ENCODE data around the gene MPEG1.

DNA sequence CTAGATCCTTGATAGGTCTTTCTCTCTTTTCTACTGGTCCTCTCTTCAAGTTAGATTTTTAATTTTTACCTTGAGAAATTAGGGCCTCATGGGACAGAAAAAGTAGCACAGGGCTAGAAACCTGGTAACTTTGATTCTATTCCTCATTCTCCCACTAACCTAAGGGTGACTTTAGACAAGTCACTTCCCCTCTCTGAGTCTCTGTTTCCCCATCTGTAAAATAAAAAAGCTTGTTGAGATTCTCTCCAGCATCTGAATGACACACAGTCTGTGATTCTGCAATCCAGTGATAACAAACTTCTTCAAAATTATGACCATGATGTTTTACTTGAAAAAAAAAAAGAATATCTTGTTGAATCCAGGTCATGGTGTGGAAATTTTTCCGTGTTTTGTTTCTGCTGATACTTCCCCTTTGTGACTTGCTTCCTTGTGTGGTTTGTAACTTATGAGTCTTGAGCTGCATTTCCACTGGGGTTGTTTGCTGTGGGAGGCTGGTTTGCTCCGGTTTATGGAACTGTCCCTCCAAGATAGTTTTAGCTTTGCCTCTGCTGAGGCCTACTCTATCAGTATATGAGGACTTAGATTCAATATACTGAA, 9.8 kb upstream of the MPEG1 start:
- TF ChIP-seq, protein P1, sequence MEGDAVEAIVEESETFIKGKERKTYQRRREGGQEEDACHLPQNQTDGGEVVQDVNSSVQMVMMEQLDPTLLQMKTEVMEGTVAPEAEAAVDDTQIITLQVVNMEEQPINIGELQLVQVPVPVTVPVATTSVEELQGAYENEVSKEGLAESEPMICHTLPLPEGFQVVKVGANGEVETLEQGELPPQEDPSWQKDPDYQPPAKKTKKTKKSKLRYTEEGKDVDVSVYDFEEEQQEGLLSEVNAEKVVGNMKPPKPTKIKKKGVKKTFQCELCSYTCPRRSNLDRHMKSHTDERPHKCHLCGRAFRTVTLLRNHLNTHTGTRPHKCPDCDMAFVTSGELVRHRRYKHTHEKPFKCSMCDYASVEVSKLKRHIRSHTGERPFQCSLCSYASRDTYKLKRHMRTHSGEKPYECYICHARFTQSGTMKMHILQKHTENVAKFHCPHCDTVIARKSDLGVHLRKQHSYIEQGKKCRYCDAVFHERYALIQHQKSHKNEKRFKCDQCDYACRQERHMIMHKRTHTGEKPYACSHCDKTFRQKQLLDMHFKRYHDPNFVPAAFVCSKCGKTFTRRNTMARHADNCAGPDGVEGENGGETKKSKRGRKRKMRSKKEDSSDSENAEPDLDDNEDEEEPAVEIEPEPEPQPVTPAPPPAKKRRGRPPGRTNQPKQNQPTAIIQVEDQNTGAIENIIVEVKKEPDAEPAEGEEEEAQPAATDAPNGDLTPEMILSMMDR (IDR thresholded peaks at IDR 0.05; ENCODE audit: low read depth, low read length) = no peak
- TF ChIP-seq EZH2phosphoT487 (IDR thresholded peaks at IDR 0.05; ENCODE audit: low read depth) = no peak
